Natural killer cell (primary cell): ENCODE results near the gene DHRS7. TPM values are rescaled to one million over a fixed set of nuclear protein-coding genes. Genes with fewer than 3 reads are reported as not detected.

ENCODE experiments used
- ATAC-seq, 3 donors: fragments of 150-1000 bp in 2 of 3; fragments of 200-7000 bp in 1 of 3; cut with Tn5 transposase; 1 replicate in 1 of 3; 2 replicates in 2 of 3; pipeline ENCODE4 v1.10.0; 2021; ENCODE audit warnings: mild to moderate bottlenecking in 2 of 3, moderate library complexity in 2 of 3
- DNase-seq, 2 donors: peaks; one replicate each; pipeline versions ENCODE4 v3.0.0 to v3.0.0-alpha.2; 2013 to 2021; ENCODE audit warnings: mixed read lengths in 1 of 2
- H3K27ac ChIP-seq: one replicate; pipeline ENCODE4 v1.5.1; 2013; ENCODE audit warnings: mild to moderate bottlenecking, low read length
- H3K27me3 ChIP-seq: one replicate; pipeline ENCODE4 v1.6.1; 2013; ENCODE audit warnings: low read length; ENCODE audit not compliant: control insufficient read depth, insufficient read depth
- H3K36me3 ChIP-seq: one replicate; pipeline ENCODE4 v1.6.1; 2013; ENCODE audit warnings: low read length; ENCODE audit not compliant: control insufficient read depth, insufficient read depth
- H3K4me1 ChIP-seq: one replicate; pipeline ENCODE4 v1.6.1; 2013; ENCODE audit warnings: low read length; ENCODE audit not compliant: control insufficient read depth, insufficient read depth
- H3K4me3 ChIP-seq: one replicate; pipeline ENCODE4 v1.5.1; 2013; ENCODE audit warnings: low read length
- H3K9me3 ChIP-seq: one replicate; pipeline ENCODE4 v1.6.1; 2013; ENCODE audit warnings: low read length; ENCODE audit not compliant: control insufficient read depth, insufficient read depth
- H3K27ac Mint-ChIP-seq, 2 donors: one replicate each; pipeline ENCODE4 v1.8.0; 2022; ENCODE audit warnings: mild to moderate bottlenecking in 2 of 2, mixed read lengths in 2 of 2, moderate library complexity in 1 of 2
- H3K27me3 Mint-ChIP-seq, 2 donors: one replicate each; pipeline ENCODE4 v1.8.0; 2022; ENCODE audit warnings: low read depth in 2 of 2, mixed read lengths in 2 of 2
- H3K36me3 Mint-ChIP-seq: one replicate; pipeline ENCODE4 v1.8.0; 2022; ENCODE audit warnings: mixed read lengths
- H3K4me1 Mint-ChIP-seq, 2 donors: one replicate each; pipeline ENCODE4 v1.8.0; 2022; ENCODE audit warnings: mixed read lengths in 2 of 2
- H3K4me3 Mint-ChIP-seq: one replicate; pipeline ENCODE4 v1.8.0; 2022; ENCODE audit warnings: mild to moderate bottlenecking, moderate library complexity, mixed read lengths
- H3K9me3 Mint-ChIP-seq, 2 donors: one replicate each; pipeline ENCODE4 v1.8.0; 2022; ENCODE audit warnings: mixed read lengths in 2 of 2
- CTCF ChIP-seq: fragments of 200-600 bp; IDR thresholded peaks from one replicate; pipeline ENCODE4 v1.8.0; 2022; ENCODE audit warnings: antibody characterized with exemption
- WGBS: methylation state at CpG from one replicate; pipeline ENCODE4 v1.1.7; 2013; ENCODE audit warnings: missing lambda C conversion rate; ENCODE audit not compliant: insufficient coverage; 5-methylcytosine and 5-hydroxymethylcytosine counted together
- intact Hi-C: fragments of 100-400 bp; cut with micrococcal nuclease; formaldehyde crosslinking; loops from one replicate; pipeline ENCODE4 v1.14.2; 2022
- total RNA-seq, 4 donors: library from RNA; stranded (reverse); fragments of 120-200 nt in 1 of 4; gene quantifications; one replicate each; pipeline versions ENCODE4 v1.2.3 to v1.2.4, GENCODE V29; 2013 to 2022

Gene DHRS7
- total RNA-seq, 3 donors from 2014 or later (not counting 1 experiment from before 2014, with no cell fraction given), result 115 to 139 (median 126) TPM

- 89% methylated on average over 10 of the region's 11 CpGs for WGBS
- Histone ChIP-seq H3K9me3 (no peaks in the 10 kb centered on the region), H3K4me1 (no peaks in the 10 kb centered on the region), H3K36me3 (no peaks in the 10 kb centered on the region), H3K27me3 (no peaks in the 10 kb centered on the region), H3K4me3 (no peak overlapping the region), H3K27ac (no peak overlapping the region)
- H3K36me3 Mint-ChIP-seq, result no peaks in the 10 kb centered on the region
- no peak for DNase-seq
- no peak for TF ChIP-seq CTCF
- no peaks in the 10 kb centered on the region for H3K27me3 Mint-ChIP-seq
- H3K4me3 Mint-ChIP-seq, result no peak overlapping the region
- no peaks in the 10 kb centered on the region for H3K9me3 Mint-ChIP-seq
- H3K4me1 Mint-ChIP-seq, result no peaks in the 10 kb centered on the region
- no peak for ATAC-seq
- intact Hi-C loops, result no loop called here
- no peak overlapping the region for H3K27ac Mint-ChIP-seq
Measured at GRCh38 chr14:60174352-60175254, 9.4 kb upstream of the DHRS7 start.

- no peak for TF ChIP-seq CTCF
- 90% methylated on average over 2 of the region's 2 CpGs for WGBS
- H3K4me3 Mint-ChIP-seq, result no peak overlapping the region
- Histone ChIP-seq H3K36me3 (no peaks in the 10 kb centered on the region), H3K4me1 (no peaks in the 10 kb centered on the region), H3K27me3 (no peaks in the 10 kb centered on the region), H3K4me3 (no peak overlapping the region), H3K9me3 (no peaks in the 10 kb centered on the region), H3K27ac (no peak overlapping the region)
- no peaks in the 10 kb centered on the region for H3K36me3 Mint-ChIP-seq
- DNase-seq (no peak), ATAC-seq (no peak)
- H3K4me1 Mint-ChIP-seq, result peaks cover 2 to 3% of the 10 kb centered on the region in 2 donors
- no peaks in the 10 kb centered on the region for H3K9me3 Mint-ChIP-seq
- no peaks in the 10 kb centered on the region for H3K27me3 Mint-ChIP-seq
- intact Hi-C loops, result no loop called here
- H3K27ac Mint-ChIP-seq, result no peak overlapping the region
Measured at GRCh38 chr14:60171690-60172089, 6.5 kb upstream of the DHRS7 start.

GRCh38 chr14:60170948-60171347 lies 5.8 kb upstream of the DHRS7 start:
- no peak overlapping the region for H3K4me3 ChIP-seq
- H3K4me1 ChIP-seq, result peaks cover 3% of the 10 kb centered on the region
- no peaks in the 10 kb centered on the region for H3K9me3 ChIP-seq
- 100% methylated on average over 4 of the region's 4 CpGs for WGBS
- Mint-ChIP-seq H3K27me3 (no peaks in the 10 kb centered on the region), H3K27ac (no peak overlapping the region), H3K36me3 (no peaks in the 10 kb centered on the region), H3K4me1 (peaks cover 10% of the 10 kb centered on the region in 2 donors), H3K4me3 (no peak overlapping the region), H3K9me3 (no peaks in the 10 kb centered on the region)
- no peaks in the 10 kb centered on the region for H3K36me3 ChIP-seq
- TF ChIP-seq CTCF, result no peak
- no peak for ATAC-seq
- intact Hi-C loops, result no loop called here
- H3K27ac ChIP-seq, result no peak overlapping the region
- no peak for DNase-seq
- no peaks in the 10 kb centered on the region for H3K27me3 ChIP-seq

GRCh38 chr14:60169722-60170121 lies 4.5 kb upstream of the DHRS7 start:
- Mint-ChIP-seq H3K4me1 (peaks cover 17% of the 10 kb centered on the region in 2 donors), H3K4me3 (no peak overlapping the region), H3K36me3 (no peaks in the 10 kb centered on the region), H3K9me3 (no peaks in the 10 kb centered on the region), H3K27ac (no peak overlapping the region), H3K27me3 (no peaks in the 10 kb centered on the region)
- Histone ChIP-seq H3K4me1 (peaks cover 9% of the 10 kb centered on the region), H3K27ac (no peak overlapping the region), H3K4me3 (no peak overlapping the region), H3K36me3 (no peaks in the 10 kb centered on the region), H3K9me3 (no peaks in the 10 kb centered on the region), H3K27me3 (no peaks in the 10 kb centered on the region)
- ATAC-seq (no peak), DNase-seq (no peak)
- WGBS, result 98% methylated on average over 3 of the region's 3 CpGs
- TF ChIP-seq CTCF, result no peak
- intact Hi-C loops, result no loop called here
